ENCODE measurements around the gene USP34.
"Not testable (repeated sequence)": the region's sequence is repeated elsewhere in the genome, so short reads cannot be mapped to it uniquely, and the experiment has no call there.

USP34 gene

GRCh38 chr2:61470965-61471904, at the start of gene USP34:
Gene USP34, minus strand, starts transcription at chr2:61471087. Its CDS starts 395 bp downstream, at chr2:61470692.
- DNase-seq = peak; percentile 95

DNA sequence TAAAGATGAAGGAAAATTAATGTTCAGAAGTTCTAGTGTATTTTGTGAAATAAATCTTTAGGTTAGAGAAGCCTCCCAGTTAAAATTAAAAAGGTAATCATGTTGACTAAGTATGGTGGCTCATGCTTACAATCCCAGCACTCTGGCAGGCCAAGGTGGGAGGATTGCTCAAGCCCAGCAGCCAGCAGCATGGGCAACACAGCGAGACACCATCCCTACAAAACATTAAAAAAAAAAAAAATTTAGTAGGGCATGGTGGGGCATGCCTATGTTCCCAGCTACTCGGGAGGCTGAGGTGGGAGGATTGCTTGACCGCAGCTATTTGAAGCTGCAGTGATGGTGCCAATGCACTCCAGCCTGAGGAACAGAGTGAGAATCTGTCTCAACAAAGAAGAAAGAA, 49.4 kb upstream of the USP34 start:
- no peak for DNase-seq

DNA sequence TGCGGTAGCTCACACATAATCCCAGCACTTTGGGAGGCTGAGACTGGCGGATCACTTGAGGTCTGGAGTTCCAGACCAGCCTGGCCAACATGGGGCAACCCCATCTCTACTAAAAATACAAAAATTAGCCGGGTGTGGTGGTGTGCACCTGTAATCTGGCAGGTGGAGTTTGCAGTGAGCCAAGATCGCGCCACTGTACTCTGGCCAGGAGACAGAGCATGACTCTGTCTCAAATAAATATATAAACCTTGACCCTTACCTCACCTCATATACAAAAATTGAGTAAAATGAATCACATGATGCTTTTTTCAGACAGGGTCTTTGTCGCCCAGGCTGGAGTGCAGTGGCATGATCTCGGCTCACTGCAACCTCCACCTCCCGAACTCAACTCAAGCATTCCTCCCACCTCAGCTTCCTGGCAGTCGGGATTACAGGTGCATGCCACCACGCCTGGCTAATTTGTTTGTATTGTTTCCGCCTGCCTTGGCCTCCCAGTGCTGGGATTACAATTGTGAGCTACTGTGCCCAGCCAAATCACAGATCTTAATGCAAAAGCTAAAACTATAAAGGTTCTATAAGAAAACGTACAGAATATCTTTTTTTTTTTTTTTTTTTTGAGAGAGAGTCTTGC, 42.0 kb upstream of the USP34 start:
- DNase-seq = no peak

DNA sequence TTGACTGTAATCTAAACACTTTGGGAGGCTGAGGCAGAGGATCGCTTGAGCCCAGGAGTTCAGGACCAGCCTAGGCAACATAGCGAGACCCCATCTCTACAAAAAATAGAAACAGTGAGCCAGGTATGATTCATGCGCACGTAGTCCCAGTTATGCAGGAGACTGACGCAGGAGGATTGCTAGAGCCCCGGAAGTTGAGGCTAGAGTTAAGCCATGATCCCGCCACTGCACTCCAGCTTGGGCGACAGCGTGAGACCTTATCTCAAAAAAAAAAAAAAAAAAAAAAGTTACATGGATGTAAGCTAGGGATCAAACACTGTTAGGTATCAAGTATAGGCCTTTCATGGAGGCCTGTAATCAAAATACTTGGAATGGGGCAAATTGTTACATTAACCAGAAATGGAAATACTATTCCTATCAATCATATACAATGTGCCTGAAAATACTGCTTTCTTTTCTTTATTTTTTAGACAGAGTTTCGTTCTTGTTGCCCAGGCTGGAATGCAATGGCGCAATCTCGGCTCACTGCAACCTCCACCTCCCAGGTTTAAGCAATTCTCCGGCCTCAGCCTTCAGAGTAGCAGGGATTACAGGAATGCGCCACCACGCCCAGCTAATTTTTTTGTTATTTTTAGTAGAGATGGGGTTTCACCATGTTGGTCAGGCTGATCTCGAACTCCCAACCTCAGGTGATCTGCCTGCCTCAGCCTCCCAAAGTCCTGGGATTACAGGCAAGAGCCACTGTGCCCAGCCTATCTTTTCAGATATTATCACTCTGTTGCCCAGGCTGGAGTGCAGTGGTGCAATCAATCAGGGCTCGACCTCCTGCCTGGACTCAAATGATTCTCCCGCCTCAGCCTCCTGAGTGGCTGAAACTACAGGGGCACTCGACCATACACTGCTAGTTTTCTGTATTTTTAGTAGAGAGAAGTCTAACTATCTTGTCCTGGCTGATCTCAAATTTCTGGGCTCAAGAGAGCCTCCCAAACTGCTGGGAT, 40.1 kb upstream of the USP34 start:
- DNase-seq = no peak

DNA sequence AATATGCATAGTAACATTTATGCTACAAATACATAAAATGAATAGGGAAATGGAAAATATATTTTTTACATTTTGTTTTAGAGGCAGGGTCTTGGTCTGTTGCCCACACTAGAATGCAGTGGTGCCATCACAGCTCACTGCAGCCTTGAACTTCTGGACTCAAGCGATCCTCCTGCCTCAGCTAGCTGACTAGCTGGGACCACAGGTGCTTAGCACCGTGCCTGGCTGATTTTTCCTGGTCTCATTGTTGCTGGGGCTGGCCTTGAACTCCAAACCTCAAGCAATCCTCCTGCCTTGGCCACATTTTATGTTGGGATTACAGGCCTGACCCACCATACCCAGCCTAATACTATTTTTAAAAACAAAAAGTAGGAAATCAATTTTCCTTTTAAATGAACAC, 34.1 kb upstream of the USP34 start:
- DNase-seq = no peak

- DNase-seq = no peak
These were observed 28.2 kb upstream of the USP34 start for GRCh38 chr2:61499060-61499459.

DNA sequence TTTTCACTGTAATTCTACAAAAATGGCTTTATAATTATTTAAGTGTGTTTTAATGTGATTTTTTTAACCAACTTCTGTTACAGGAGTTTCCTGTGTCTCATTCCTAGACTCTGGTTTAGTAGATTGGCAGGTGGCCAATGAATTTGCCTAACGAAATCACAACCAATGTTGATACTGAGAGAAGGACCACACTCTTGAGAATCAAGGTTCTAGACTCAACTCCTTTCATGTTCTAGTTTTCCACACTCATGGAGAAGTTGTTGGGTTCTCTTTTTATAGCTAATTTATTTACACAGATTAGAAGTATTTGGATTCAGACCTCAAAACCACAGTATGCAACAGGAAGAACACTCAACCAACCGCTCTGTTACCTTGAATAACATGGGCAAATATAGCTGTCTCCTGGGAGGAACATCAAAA, 22.6 kb upstream of the USP34 start:
- DNase-seq = no peak

DNA sequence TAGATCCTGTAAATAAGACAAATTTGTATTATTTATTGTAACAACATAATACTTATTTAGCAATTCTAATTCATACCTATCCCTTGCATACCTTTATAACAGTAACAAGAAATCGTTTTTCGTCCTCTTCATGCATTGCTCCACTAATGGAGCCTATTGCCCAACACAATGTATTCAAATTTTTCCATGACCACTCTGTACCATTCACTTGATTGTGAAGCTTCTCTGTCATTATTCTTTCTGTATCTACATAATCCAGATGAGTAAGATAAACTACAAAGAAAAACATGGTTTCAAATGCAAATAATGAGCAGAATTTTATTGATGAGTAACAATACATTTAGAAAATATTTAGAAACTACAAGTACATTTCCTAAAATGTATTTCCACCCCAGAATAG, 21.6 kb upstream of the USP34 start:
- no peak for DNase-seq

GRCh38 chr2:61485281-61485680, 14.4 kb upstream of the USP34 start:
- no peak for DNase-seq

DNA sequence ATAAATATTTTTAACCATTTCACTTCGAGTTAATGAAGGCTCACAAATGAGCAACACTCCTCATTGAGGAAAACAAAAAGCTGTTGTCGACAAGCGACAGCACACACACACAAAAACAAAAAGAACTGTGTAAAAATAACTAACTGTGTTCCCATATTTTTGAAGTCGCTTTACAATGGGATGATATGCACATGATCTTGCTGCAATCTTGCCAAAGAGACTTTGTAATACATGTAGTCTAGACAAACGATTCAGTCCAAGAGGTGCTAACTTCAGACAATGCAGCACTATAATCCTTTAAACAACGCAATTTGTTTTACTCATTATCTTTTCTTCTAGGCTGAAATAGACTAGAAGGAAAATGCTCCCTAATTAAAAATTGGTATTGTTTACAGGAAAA, 7.2 kb upstream of the USP34 start:
- DNase-seq = no peak

DNA sequence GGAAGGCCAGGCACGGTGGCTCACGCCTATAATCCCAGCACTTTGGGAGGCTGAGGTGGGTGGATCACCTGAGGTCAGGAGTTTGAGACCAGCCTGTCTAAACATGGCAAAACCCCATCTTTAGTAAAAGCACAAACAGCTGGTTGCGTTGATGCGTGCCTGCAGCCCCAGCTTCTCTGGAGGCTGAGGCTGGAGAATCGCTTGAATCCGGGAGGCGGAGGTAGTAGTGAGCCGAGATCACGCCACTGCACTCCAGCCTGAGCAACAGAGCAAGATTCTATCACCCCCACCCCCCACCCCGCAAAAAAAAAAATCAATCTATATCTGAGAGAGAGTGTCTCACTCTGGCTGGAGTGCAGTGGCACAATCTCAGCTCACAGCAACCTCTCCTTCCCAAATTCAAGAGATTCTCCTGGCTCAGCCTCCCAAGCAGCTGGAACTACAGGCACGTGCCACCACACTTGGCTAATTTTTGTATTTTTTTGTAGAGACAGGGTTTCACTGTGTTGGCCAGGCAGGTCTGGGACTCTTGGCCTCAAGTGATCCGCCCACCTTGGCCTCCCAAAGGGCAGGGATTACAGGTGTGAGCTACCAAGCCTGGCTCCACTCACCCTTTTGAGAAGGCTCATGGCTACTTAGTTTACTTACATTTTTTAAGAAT, 6.2 kb upstream of the USP34 start:
- DNase-seq = not testable (repeated sequence)

DNA sequence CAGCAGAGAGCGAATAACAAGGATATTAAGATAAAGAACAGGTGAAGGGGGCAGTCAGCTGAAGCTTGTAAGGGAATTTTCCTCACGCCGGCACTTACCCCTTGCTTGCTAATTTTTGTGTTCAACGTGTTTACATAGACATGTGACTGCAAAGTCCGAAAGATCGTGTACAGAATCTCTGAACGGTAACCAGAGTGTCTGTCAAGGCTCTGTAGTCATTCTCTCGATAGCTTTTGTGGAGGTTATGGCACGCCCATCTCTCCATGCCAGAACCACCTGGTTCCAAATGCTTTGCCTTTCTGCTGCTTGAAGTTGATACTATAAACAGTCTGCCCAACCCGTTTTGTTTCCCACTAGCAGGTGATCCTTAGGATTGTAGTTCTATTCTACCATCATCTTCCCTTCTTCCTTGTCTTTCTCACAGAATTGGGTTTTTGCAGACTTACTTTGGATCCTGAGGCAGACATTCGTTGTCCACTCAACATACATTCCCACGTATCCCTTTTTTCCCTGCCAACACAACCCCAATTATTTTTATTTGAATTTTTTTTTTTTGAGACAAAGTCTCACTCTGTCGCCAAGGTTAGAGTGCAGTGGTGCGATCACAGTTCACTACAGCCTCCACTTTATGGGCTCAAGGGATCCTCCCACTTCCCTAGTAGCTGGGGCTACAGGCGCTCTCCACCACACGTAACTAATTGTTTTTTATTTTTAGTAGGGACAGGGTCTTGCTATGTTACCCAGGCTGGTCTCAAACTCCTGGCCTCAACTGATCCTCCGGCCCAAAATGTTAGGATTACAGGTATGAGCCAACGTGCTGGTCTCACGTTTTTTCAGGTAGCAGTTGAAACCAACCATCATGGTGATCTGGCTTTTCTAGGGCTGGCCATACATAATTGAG, 1.3 kb upstream of the USP34 start:
- no peak for DNase-seq

- DNase-seq = peak; percentile 59
These were observed 550 bp downstream of the USP34 start for GRCh38 chr2:61470122-61470951.

GRCh38 chr2:61469424-61470121, 1.3 kb downstream of the USP34 start:
- DNase-seq = no peak

- DNase-seq = not testable (repeated sequence)
These were observed 2.7 kb downstream of the USP34 start for GRCh38 chr2:61468231-61468630.

DNA sequence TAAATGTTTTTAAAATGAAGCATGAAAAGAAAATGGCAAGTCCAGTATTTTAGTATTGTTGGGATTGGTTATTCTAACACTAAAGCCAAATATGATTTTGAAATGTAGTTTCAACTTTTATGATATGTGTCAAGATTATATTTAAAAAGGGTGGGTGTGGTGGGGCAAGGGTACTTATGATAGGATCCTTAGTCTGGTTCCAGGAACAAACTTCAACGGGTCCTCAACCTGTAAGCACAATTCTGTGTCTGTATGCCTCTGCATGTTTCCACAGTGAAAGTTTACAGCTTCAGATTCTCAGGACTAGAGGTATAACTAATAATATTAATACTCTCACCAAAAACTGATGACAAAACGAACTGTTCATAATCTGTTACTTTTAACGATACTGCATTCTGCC, 5.8 kb downstream of the USP34 start:
- no peak for DNase-seq

DNA sequence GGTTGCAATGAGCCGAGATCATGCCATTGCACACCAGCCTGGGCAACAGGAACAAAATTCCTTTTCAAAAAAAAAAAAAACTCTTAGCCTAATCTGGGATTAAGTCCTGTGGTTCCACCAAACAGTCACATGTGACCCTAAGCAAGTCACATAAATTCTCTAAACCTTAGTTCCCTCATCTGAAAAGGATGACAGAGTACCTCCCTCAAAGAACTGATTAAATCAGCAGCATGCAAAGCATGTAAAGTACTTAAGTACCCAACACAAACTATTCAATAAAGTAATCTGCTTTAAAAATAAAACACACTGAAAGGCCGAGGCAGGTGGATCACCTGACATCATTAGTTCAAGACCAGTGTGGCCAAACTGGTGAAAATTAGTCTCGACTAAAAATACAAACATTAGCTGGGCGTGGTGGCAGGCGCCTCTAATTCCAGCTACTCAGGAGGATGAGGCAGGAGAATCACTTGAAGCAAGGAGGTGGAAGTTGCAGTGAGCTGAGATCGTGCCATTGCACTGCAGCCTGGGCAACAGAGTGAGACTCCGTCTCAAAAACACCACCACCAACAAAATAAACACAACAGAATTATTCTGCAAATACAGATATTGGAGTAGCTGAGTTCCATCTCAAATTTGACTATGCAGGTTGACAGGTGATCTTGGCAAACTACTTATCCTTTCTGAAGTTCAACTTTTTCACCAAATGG, 7.0 kb downstream of the USP34 start:
- no peak for DNase-seq

DNA sequence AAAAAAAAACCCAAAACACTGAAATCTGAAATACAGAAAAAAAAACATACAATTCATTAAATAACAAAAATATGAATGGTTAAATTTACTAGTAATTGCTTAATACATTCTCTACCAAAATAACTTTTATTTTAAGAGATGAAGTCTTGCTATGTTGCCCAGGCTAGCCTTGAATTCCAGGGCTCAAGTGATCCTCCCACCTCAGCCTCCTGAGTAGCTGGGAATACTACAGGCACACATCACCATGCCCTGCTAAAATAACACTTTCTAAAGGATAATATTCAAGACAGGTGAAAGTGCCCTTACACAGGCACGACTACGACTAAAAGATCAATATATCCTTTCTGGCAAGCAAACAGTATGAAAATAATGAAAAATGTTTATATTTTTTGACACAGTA, 9.5 kb downstream of the USP34 start:
- DNase-seq = no peak

- peak; percentile 68 for DNase-seq
These were observed 10.7 kb downstream of the USP34 start for GRCh38 chr2:61460163-61460562.

All from inflammatory macrophage treated with lipopolysaccharide for 4 hours (primary cell).